Skin epidermis (tissue), 12 donors: ENCODE measurements around the gene UBE4B.

Experiments
- H3K27ac ChIP-seq, 21 experiments: fragments of 200-600 bp; sonication (generic) in 11 of 21; one replicate each; pipeline ENCODE4 v1.5.0; 2020; ENCODE audit warnings: mild to moderate bottlenecking in 3 of 21, inconsistent platforms in 2 of 21, moderate library complexity in 2 of 21
- H3K4me3 ChIP-seq, 7 experiments: fragments of 200-600 bp; sonication (generic) in 2 of 7; one replicate each; pipeline ENCODE4 v1.5.0; 2020; ENCODE audit warnings: inconsistent platforms in 2 of 7, mild to moderate bottlenecking in 2 of 7, moderate library complexity in 1 of 7

Gene UBE4B

GRCh38 chr1:10228528-10228927, 195.8 kb downstream of the UBE4B start:
- no peak overlapping the region for H3K4me3 ChIP-seq

GRCh38 chr1:10229903-10230302, 197.1 kb downstream of the UBE4B start:
- Histone ChIP-seq H3K27ac (no peak overlapping the region), H3K4me3 (no peak overlapping the region)

More at GRCh38 chr1:10228528-10228927, 195.8 kb downstream of the UBE4B start:
- H3K27ac ChIP-seq: no peak overlapping the region
